OCI-M2 (cell line): ENCODE measurements around the gene FIGLA.
"Not testable (repeated sequence)": the region's sequence is repeated elsewhere in the genome, so short reads cannot be mapped to it uniquely, and the experiment has no call there.

ENCODE experiments used
- DNase-seq: peaks from one replicate; lab custom pipeline; 2025; ENCODE audit not compliant: unreplicated experiment; lab: John Stamatoyannopoulos, UW

The FIGLA gene

GRCh38 chr2:70747284-70747683 is 43.2 kb downstream of the FIGLA start:
- no peak for DNase-seq

- no peak for DNase-seq
Measured at GRCh38 chr2:70746094-70746974, 44.1 kb downstream of the FIGLA start.

GRCh38 chr2:70745276-70745825 is 45.1 kb downstream of the FIGLA start:
- no peak for DNase-seq

DNA sequence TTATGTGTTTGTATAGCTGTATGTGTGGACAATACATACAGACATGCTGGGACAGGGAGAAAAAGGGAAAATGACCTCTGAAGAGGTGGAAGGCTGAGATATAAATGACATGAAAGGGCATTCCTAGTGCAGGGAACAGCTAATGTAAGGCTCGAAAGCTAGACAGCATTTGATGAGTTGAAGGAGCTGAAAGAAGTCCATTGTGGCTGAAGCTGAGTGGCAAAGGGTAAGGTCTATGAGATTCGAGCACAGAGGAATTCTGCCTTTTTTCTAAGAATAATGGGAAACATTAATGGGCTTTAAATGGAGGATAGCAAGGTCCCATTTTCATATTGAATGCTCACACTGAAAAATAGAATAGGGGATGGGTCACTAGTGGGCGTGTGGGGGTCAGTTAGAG is 46.0 kb downstream of the FIGLA start:
- no peak for DNase-seq

DNA sequence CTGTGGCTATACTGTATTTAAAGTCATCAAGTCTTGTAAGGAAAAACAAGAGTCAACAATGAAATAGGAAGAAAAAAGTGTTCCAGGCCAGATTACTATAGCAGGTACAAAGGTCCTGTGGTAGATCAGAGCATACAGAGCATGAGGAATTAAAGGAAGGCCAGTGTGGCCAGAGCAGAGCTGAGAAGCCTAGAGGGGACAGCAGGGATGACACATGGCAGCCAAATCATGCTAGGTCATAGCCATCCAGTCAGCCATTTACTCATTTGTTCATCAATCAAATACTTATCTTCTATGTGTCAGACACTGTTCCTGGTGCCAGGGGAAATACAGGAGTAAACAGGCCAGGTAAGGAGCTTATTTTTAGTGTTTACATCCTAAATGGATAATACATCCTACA is 46.8 kb downstream of the FIGLA start:
- no peak for DNase-seq

DNA sequence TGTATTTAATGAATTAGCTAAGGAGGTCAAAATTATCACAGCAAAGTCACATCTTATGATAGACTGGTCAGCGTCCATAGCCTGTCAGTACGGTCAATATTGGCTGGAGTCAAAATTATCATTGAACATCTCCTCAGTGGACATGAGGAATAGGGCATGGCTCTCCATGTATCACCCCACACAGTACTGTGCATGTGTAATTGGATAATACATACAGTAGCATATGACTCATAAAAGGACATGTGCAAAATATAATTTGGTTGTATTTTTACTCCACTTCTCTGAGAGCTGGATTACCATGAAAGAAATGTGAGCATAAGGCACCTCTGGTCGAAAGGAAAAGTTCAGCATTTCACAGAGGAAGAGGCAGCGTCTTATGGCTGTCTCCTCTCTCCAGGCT is 47.4 kb downstream of the FIGLA start:
- no peak for DNase-seq

DNA sequence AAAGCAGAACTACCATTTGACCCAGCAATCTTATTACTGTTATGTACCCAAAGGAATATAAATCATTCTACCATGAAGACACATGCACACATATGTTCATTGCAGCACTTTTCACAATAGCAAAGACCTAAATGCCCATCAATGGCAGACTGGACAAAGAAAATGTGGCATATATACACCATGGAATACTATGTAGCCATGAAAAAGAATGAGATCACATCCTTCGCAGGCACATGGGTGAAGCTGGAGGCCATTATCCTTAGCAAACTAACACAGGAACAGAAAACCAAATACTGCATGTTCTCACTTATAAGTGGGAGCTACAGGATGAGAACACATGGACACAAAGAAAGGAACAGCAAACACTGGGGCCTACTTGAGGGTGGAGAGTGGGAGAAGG is 51.0 kb downstream of the FIGLA start:
- DNase-seq = not testable (repeated sequence)

DNA sequence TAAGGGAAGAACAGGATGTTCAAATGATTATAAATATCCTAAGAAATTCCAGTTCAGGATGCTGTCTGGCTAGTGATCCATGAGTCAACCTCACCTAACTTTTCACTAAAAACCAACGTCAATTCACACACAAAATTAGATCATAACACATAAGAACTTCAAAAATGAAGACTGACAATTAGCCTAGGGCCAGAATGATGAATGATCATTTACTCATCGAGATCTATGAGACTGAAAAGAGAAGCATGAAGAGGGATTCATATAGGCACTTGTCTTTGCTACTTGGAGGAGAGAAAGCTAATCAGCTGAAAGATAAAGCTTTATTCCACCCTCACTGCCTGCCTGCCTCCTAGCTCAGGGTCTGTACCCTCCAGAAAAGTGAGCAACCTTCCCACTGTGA is 52.3 kb downstream of the FIGLA start:
- DNase-seq = no peak

DNA sequence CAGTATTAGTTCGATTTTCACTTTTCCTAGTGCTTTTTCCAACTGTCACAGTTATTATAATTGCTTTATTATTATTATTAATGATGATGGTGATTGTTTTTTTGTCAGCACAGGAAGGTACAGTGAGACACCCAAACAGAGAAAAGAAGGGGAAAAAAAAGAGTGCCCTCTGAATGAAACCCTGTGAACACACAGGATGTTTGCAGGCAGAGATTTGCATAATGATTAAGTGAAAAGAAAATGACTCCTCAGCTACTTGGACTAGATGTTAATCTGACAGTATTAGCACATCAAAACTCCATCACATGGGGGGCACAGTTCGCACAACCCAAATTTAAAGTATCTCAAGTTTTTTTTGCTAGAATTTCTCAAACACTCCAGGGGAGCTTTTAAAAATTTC is 55.4 kb downstream of the FIGLA start:
- no peak for DNase-seq

DNA sequence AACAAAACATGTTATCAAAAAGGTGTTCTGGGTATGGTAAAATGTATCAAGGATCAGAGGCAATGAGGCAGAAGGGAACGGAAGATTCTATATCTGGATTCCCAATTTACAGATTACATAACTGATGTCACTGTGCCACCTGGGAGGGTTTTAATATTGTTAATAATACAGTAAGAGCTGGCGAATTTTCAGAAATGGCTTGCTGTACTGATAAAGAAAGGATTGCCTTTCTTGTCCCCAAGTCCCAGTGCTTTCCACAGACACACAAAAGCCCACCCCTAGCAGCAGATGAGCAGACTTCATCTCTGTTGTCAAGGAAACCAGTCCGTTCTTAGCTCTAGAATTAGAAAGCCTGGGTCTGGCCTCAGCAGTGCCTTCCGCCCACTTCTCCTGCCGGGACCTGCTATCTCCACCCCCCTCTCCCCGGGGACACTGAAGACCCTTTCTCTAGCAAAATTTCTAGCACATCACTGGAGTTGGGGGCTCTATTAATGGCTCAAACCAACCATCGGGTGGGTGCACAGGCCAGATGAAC is 56.7 kb downstream of the FIGLA start:
- DNase-seq = no peak

DNA sequence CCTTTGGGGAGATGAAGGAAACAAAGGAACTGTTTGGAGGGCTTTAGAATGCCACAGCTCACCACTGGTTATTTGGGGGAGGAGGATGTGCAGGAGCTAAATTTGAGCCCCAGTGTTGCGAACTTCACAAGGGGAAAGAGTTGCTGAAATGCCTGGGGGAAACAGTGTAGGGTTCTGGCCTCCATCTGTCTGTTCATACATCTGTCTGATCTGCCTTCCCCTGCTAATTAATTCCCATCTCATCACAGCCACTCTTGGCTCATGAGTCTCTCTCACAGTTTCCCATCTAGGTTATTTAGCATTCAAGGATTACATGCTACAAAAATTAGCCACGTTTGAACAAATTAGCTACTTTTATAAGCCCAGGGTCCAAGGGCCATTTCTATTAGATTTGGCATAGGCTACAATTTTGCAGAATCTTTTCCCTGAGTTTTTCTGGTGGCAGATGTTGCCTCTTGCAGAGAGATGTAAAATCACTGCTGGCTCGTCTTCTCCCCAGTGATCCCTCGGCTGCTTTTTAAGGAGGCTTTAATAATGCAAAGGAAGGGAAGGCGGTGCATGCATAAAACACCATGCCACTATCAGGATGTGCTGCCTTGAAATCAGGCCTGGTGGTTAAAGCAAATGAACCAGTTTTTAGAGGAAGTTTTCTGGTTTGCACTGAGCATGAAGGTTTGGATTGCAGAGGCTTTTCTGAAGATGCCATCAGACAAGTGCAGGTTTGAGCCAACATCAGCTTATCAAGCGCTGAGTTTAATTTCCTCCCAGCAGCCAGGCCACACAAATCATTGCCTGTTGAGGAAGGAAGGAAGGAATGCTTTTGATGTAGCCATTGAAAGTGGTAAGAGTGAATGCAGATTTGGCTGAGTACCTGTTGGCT is 57.4 kb downstream of the FIGLA start:
- no peak for DNase-seq

DNA sequence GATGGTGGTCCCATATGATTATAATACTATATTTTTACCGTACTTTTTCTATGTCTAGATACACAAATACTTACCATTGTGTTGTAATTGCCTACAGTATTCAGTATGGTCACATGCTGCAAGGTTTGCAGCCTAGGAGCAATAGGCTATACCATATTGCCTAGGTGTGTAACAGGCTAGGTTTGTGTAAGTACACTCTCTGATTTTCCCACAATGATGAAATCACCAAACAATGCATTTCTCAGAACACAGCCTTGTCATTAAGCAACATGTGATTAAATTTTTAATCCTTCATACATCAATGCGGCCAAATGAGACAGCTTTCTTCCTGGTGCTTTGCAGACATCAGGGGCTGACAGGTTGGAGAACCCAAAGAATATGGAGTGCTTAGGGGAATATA is 59.7 kb downstream of the FIGLA start:
- DNase-seq = no peak

DNA sequence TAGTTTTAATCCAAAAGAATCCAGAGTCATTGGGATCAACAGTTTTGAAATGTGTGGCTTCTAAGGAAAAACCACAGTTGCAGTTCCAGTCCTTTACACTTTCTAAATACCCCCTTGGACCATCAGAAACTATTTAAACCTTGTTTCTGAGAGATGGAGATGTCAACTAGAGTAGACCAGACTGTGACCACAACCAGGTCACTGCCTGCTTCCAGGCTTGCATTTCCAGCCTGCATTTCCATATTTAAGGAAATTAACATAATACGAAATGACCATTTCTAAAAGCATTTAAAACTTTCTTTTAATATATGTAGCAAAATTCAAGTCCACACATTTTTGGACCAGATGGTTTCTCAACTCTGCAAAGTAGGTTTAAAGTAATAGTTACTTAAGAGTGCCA is 60.8 kb downstream of the FIGLA start:
- no peak for DNase-seq

DNA sequence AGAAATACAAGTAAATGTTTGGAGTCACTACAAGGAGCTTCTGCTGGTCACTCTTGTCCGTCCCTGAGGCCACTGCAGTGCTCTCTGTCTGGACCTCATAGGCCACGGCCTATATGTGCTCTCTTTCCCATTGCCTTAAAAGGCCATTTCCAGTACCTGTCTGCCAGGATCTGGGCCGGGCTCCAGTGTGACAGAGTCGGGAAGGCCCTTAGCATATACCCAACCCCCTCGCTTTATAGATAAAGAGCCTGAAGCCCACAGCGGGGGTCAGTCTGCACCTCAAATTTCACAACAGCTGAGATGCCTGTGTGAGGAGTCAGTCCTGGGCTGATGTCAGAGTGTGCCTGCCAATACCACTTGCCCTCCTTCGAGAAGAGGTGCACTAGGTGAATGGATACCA is 62.3 kb downstream of the FIGLA start:
- DNase-seq = no peak
